Heart right ventricle (tissue), 16 donors: ENCODE results near the gene CDH2. TPM values are rescaled to one million over a fixed set of nuclear protein-coding genes. Genes with fewer than 3 reads are reported as not detected.

Experiments used
- ATAC-seq, 8 donors: fragments of 200-7000 bp; cut with Tn5 transposase; one replicate each; pipeline ENCODE4 v1.9.1; 2020; ENCODE audit warnings: mild to moderate bottlenecking in 8 of 8, moderate library complexity in 8 of 8, moderate number of reproducible peaks in 1 of 8
- DNase-seq, 2 donors: peaks; one replicate each; pipeline ENCODE4 v3.0.0-alpha.2; 2020
- H3K27ac ChIP-seq, 10 donors: fragments of 200-600 bp; sonication (generic) in 2 of 10; one replicate each; pipeline versions ENCODE4 v1.5.0 to v1.8.0; 2020 to 2022; ENCODE audit warnings: mild to moderate bottlenecking in 3 of 10
- H3K27me3 ChIP-seq, 7 donors: fragments of 200-600 bp; one replicate each; pipeline ENCODE4 v1.8.0; 2021 to 2022; ENCODE audit warnings: mild to moderate bottlenecking in 2 of 7
- H3K36me3 ChIP-seq, 9 donors: fragments of 200-600 bp; sonication (generic) in 1 of 9; one replicate each; pipeline versions ENCODE4 v1.5.0 to v1.8.0; 2020 to 2022; ENCODE audit warnings: mild to moderate bottlenecking in 2 of 9
- H3K4me1 ChIP-seq, 9 donors: fragments of 200-600 bp; sonication (generic) in 1 of 9; one replicate each; pipeline versions ENCODE4 v1.5.0 to v1.8.0; 2020 to 2022; ENCODE audit warnings: mild to moderate bottlenecking in 4 of 9
- H3K4me3 ChIP-seq, 10 donors: fragments of 200-600 bp; sonication (generic) in 2 of 10; one replicate each; pipeline versions ENCODE4 v1.5.0 to v1.8.0; 2020 to 2022; ENCODE audit warnings: mild to moderate bottlenecking in 7 of 10, moderate library complexity in 2 of 10
- H3K9me3 ChIP-seq, 11 donors: fragments of 200-600 bp in 10 of 11; sonication (generic) in 2 of 11; one replicate each; pipeline versions ENCODE4 v1.5.0 to v1.8.0; 2013 to 2022; ENCODE audit warnings: mild to moderate bottlenecking in 2 of 11, control low read depth in 1 of 11, moderate library complexity in 1 of 11
- CTCF ChIP-seq, 9 donors: fragments of 200-600 bp; sonication (generic) in 2 of 9; IDR thresholded peaks; one replicate each; pipeline versions ENCODE4 v1.5.0 to v1.8.0; 2021 to 2022; ENCODE audit warnings: antibody characterized with exemption in 9 of 9, mild to moderate bottlenecking in 5 of 9, moderate library complexity in 1 of 9
- WGBS, 2 donors: extraction: QIAGEN DNeasy Blood & Tissue Kit; methylation state at CpG; one replicate each; pipeline ENCODE4 v1.1.7; 2013; ENCODE audit warnings: inconsistent platforms in 1 of 2; 5-methylcytosine and 5-hydroxymethylcytosine counted together
- intact Hi-C, 10 donors: fragments of 100-400 bp; cut with DNase I; formaldehyde crosslinking; loops; one replicate each; pipeline versions ENCODE4 v1.11.1 to v1.14.2; 2022
- polyA plus RNA-seq, 2 donors: library from polyadenylated mRNA; stranded (reverse); fragments of 200-250 nt; gene quantifications; one replicate each; pipeline ENCODE4 v1.2.3, GENCODE V29; 2013
- total RNA-seq, 10 donors: library from RNA; stranded (reverse); fragmentation: NEBNext Ultra II Directional in 3 of 10; extraction: Animal tissue kit (Norgen Biotek cat#: 25700) in 3 of 10; gene quantifications; one replicate each; pipeline versions ENCODE4 v1.2.1 to v1.2.4, GENCODE V29; 2021 to 2023
- donor health status: Arrhythmogenic right ventricular cardiomyopathy.
- donor health status: ischemic (EF 13 %, LVEDD 7.1; RV severe dilation, severe dysfunction).
- donor health status: healthy with polysubstance abuse.
- donor health status: DM: no; HTN: yes; CAD: no.
- donor health status: DM: no; HTN: no; CAD: no.
- donor health status: ischemic (EF 25% LVEDD 6.9; RV normal size, moderate dysfunction).
- donor health status: ischemic (EF 25% LVEDD 5.7; RV mildly dilated, moderate dysfunction).
- donor health status: healthy.
- donor health status: DM: yes; HTN: yes; CAD: no.
- donor health status: Ischemic cardiomyopathy.
- donor health status: ischemic (EF 35%, LVEDD 5.7; RV mildly dilated, moderate dysfunction).
- donor health status: nonischemic (EF 11% LVEDD 7.7; RV severe dilation, severe dysfunction).
- donor health status: DM: yes; HTN: yes; CAD: no.
- donor health status: PGD.
- donor health status: ischemic (EF 29% LVEDD 5.4; RV normal size, mild dysfunction).
- donor health status: nonischemic (EF 23%, LVEDD 6.1; RV moderate dilation, normal function).

CDH2 gene
- total and polyA plus RNA-seq, 12 donors: 50.3 to 575 (median 448) TPM

DNA sequence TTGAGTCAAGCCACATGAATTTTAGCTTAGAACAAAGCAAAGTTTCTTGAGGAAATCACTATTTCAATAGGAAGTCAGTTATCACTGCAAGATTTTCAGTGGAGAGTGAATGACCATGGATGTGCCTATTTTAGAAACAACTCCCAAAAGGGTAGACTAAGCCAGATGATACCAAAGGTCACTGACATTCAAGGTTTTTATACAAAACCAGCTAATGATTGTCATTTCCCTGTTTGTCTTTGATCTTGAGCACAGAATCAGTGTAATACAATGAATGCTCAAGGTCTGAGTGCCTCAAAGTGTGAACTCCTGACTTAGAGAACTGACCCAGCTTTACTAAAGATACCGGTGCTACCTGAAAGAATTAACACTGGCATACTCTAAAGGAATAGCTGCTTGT is 60.5 kb downstream of the CDH2 start:
- TF ChIP-seq CTCF (IDR thresholded peaks at IDR 0.05): no peak
- Histone ChIP-seq H3K4me1 (peaks cover 0 to 73% (median 24%) of the 10 kb centered on the region in 9 donors), H3K27me3 (no peaks in the 10 kb centered on the region), H3K4me3 (no peak overlapping the region), H3K27ac (peak overlapping the region in 8 of 10 donors; percentile 19 to 88 (median 85)), H3K36me3 (no peaks in the 10 kb centered on the region), H3K9me3 (no peaks in the 10 kb centered on the region)
- ATAC-seq: no peak
- no peak for DNase-seq
- intact Hi-C loops: loop anchor here in 3 of 10 donors (10.0 kb wide), 1 partner anchor 58 kb away; the partner anchor contains the start of gene CDH2 (in 3 of the 3)
- WGBS, 2 donors: 24 to 33% methylated on average over 1 of the region's 1 CpG

- no peaks in the 10 kb centered on the region for H3K27me3 ChIP-seq
- TF ChIP-seq CTCF (IDR thresholded peaks at IDR 0.05): no peak
- no peak for DNase-seq
- 72 to 76% methylated on average over 2 of the region's 2 CpGs for WGBS, 2 donors
- no peaks in the 10 kb centered on the region for H3K36me3 ChIP-seq
- peak in 1 of 8 donors; percentile 18 for ATAC-seq
- H3K4me3 ChIP-seq: no peak overlapping the region
- no peaks in the 10 kb centered on the region for H3K9me3 ChIP-seq
- H3K4me1 ChIP-seq: peaks cover 0 to 79% (median 37%) of the 10 kb centered on the region in 9 donors
- intact Hi-C loops: loop anchor here in 3 of 10 donors (10.0 kb wide), 1 partner anchor 60 kb away; the partner anchor contains the start of gene CDH2 (in 3 of the 3)
- H3K27ac ChIP-seq: peak overlapping the region in 9 of 10 donors; percentile 35 to 88 (median 85)
These were observed 61.8 kb downstream of the CDH2 start for GRCh38 chr18:28115149-28115550.

DNA sequence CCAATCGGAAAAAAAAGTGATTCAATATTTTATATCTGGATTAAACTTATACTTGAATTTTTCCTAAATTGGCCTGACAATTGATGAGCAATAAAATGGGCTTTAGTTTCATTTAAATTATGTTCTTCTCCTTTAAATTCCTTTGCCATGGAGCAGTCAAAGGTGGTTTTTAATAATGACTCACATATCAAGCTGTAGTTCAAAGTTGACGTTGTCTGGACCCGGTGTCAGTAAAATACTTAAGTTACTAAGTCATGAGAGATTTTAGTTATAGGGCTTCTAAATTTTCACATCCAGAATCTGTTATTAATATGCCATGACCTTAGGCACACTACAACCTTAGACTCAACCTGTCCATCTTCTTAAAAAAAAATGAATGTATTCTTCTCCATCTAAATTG is 62.5 kb downstream of the CDH2 start:
- H3K4me3 ChIP-seq: no peak overlapping the region
- intact Hi-C loops: loop anchor here in 7 of 10 donors (5.0 to 10.0 kb wide), 4 partner anchors 38 to 63 kb away; partner anchors contain the start of gene CDH2 (in 5 of the 7)
- no peaks in the 10 kb centered on the region for H3K9me3 ChIP-seq
- ATAC-seq (peak in 2 of 8 donors; percentile 7 to 16), DNase-seq (no peak)
- no peak for TF ChIP-seq CTCF (IDR thresholded peaks at IDR 0.05)
- H3K27me3 ChIP-seq: no peaks in the 10 kb centered on the region
- peaks cover 0 to 79% (median 37%) of the 10 kb centered on the region in 9 donors for H3K4me1 ChIP-seq
- WGBS, 2 donors: 48 to 52% methylated on average over 3 of the region's 3 CpGs
- H3K36me3 ChIP-seq: no peaks in the 10 kb centered on the region
- H3K27ac ChIP-seq: peak overlapping the region in 9 of 10 donors; percentile 18 to 88 (median 85)

DNA sequence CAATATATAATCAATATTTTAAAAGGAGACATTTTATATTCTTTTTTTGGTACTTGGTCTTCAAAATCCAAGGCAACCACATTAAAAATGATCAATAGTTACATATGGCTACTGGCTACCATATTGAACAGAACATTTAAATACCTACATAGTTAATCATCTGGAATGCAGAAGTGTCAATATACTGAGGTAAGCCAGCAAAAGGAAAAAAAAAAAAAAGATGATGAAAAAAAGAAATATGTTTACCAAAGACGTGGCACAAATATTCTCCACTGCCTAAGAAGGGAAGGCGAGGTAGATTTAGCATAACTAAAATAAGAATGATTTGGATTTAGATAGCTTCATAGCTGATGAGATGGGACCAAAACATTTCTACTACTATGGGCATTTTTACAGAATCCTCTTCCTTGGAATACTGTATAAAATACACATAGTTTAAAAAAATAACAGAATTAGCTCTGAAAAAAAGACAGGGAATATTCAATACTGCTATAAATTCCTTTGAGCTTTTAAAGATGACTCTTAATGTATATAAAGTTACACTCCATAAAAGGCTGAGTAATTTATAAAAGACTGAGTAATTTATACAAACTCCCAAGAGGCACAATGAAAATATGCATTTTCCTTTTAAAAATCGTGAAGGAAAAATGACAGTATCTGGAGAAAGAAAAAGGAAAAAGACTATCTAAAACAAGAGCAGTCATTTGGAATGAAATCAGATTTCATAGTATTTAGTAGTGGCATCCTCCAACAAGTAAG is 63.5 kb downstream of the CDH2 start:
- DNase-seq (no peak), ATAC-seq (no peak)
- WGBS, 2 donors: 60 to 62% methylated on average over 3 of the region's 3 CpGs
- intact Hi-C loops: loop anchor here in 7 of 10 donors (5.0 to 10.0 kb wide), 4 partner anchors 39 to 64 kb away; partner anchors contain the start of gene CDH2 (in 5 of the 7)
- Histone ChIP-seq H3K4me1 (peaks cover 0 to 80% (median 37%) of the 10 kb centered on the region in 9 donors), H3K36me3 (no peaks in the 10 kb centered on the region), H3K9me3 (no peaks in the 10 kb centered on the region), H3K4me3 (no peak overlapping the region), H3K27ac (peak overlapping the region; percentile 60 to 88 (median 85)), H3K27me3 (no peaks in the 10 kb centered on the region)
- no peak for TF ChIP-seq CTCF (IDR thresholded peaks at IDR 0.05)
